ENCODE data around the gene ANTXR2. TPM values are rescaled to one million over a fixed set of nuclear protein-coding genes. Genes with fewer than 3 reads are reported as not detected.

The ANTXR2 gene
- total RNA-seq, 1 donor = 23.8 TPM

DNA sequence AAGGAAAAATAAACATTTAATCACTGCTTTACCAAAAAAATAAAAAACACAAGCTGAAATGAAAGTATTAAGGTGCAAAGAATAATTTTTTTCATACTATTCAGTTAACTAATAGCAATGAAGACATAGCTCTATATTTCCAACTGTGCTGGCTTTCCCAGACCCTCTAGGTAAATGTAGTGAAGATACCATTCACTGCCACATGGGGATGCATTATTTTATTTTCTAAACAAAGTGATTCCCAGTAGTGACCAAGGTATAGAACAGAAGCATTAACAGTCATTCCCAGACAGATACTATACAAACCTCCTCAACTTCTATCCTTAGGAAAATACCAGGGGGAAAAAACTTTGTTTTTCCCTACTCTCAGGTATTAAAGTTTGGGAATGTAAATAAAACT is 39.4 kb downstream of the ANTXR2 start:
- Histone ChIP-seq H3K4me1 (ENCODE audit: insufficient read depth, low read length) (peaks cover 13% of the 10 kb centered on the region), H3K27me3 (ENCODE audit: insufficient read depth, low read length) (no peaks in the 10 kb centered on the region), H3K9me3 (ENCODE audit: low read depth, low read length) (no peaks in the 10 kb centered on the region), H3K4me3 (ENCODE audit: low read length) (no peak overlapping the region)

DNA sequence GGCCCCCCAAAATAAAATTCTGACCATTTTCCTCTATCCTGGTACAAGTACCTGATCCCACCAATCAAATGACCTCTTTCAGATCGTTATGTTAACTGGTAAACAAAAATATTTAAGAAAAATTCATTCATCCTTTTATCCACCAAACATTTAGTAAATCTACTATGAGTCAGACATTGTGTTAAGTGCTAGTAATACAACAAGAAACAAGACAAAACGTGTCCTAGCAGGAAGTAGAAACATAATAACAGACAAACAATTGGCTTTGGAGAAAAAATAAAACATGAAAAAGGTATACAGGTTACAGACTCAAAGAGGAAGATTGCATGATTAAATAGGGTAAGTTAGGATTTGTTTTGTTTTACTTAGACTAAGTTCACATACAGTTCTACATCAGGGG is 43.7 kb downstream of the ANTXR2 start:
- H3K4me1 ChIP-seq (ENCODE audit: insufficient read depth, low read length) = no peaks in the 10 kb centered on the region
- H3K4me3 ChIP-seq (ENCODE audit: low read length) = no peak overlapping the region
- H3K9me3 ChIP-seq (ENCODE audit: low read depth, low read length) = no peaks in the 10 kb centered on the region
- H3K27me3 ChIP-seq (ENCODE audit: insufficient read depth, low read length) = no peaks in the 10 kb centered on the region

DNA sequence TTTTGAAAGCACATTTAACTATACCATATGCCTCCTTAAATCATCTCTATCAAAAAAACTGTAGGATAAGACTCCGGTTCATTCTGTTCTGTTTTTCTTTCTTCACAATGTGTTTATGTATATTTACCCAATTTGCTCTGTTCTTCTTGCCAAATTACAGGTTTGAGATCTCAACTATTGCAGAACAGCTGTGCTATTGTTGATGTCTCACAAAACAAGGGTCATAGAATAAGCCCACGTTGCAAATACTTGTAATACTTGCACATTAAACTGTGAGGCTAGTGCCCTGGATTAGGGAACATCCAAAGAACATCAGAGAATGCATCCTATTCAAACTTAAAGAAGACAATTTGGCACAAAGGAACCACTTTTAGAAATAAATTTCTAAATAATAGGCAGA is 45.4 kb downstream of the ANTXR2 start:
- Histone ChIP-seq H3K27me3 (ENCODE audit: insufficient read depth, low read length) (no peaks in the 10 kb centered on the region), H3K9me3 (ENCODE audit: low read depth, low read length) (no peaks in the 10 kb centered on the region), H3K4me1 (ENCODE audit: insufficient read depth, low read length) (no peaks in the 10 kb centered on the region), H3K4me3 (ENCODE audit: low read length) (no peak overlapping the region)

DNA sequence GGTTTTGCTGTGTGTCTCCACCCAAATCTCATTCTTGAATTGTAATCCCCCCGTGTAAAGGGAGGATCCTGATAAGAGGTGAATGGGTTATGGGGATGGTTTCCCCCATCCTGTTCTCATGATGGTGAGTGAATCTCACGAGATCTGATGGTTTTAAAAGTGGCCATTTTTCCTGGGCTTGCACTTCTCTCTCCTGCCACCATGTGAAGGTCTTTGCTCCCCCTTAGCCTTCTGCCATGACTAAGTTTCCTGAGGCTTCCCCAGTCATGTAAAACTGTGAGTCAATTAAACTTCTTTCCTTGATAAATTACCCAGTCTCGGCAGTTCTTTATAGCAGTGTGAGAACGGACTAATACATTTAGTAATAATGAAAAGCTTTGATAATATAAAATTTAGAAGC is 46.9 kb downstream of the ANTXR2 start:
- Histone ChIP-seq H3K4me1 (ENCODE audit: insufficient read depth, low read length) (no peaks in the 10 kb centered on the region), H3K4me3 (ENCODE audit: low read length) (no peak overlapping the region), H3K9me3 (ENCODE audit: low read depth, low read length) (no peaks in the 10 kb centered on the region), H3K27me3 (ENCODE audit: insufficient read depth, low read length) (no peaks in the 10 kb centered on the region)

DNA sequence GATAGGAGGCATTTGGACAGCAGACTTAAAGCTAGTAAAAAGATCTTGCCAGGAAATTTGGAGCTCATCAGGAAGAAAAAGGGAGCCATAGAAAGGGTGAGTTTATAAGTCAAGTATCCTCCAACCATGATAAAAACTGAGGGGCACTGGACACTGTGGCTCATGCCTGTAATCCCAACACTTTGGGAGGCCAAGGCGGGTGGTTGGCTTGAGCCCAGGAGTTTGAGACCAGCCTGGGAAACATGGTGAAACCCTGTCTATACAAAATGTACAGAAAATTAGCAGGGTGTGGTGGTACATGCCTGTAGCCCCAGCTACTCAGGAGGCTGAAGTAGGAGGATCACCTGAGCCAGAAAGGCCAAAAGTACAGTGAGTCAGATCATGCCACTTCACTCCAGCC is 48.7 kb downstream of the ANTXR2 start:
- no peaks in the 10 kb centered on the region for H3K27me3 ChIP-seq (ENCODE audit: insufficient read depth, low read length)
- H3K4me1 ChIP-seq (ENCODE audit: insufficient read depth, low read length) = no peaks in the 10 kb centered on the region
- no peak overlapping the region for H3K4me3 ChIP-seq (ENCODE audit: low read length)
- H3K9me3 ChIP-seq (ENCODE audit: low read depth, low read length) = no peaks in the 10 kb centered on the region

DNA sequence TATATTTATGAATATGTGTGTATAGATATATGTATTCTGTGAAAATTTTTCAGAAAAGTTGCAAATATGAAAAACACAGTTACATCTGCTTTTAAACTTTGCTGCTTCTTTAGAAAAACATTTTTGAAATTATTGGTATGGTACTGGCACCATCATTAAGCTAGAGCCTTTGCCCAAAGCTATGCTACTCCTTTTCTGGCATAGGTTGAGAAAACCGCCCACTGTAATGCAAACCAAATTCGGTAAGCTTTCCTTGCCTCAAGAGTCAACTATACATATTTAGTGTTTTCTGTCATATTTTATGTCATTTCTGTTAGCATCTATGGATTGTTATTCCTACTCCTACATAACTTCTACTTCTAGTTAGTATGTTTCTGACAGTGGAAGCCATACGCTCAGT is 50.7 kb downstream of the ANTXR2 start:
- Histone ChIP-seq H3K4me1 (ENCODE audit: insufficient read depth, low read length) (peaks cover 7% of the 10 kb centered on the region), H3K27me3 (ENCODE audit: insufficient read depth, low read length) (no peaks in the 10 kb centered on the region), H3K9me3 (ENCODE audit: low read depth, low read length) (no peaks in the 10 kb centered on the region), H3K4me3 (ENCODE audit: low read length) (no peak overlapping the region)

DNA sequence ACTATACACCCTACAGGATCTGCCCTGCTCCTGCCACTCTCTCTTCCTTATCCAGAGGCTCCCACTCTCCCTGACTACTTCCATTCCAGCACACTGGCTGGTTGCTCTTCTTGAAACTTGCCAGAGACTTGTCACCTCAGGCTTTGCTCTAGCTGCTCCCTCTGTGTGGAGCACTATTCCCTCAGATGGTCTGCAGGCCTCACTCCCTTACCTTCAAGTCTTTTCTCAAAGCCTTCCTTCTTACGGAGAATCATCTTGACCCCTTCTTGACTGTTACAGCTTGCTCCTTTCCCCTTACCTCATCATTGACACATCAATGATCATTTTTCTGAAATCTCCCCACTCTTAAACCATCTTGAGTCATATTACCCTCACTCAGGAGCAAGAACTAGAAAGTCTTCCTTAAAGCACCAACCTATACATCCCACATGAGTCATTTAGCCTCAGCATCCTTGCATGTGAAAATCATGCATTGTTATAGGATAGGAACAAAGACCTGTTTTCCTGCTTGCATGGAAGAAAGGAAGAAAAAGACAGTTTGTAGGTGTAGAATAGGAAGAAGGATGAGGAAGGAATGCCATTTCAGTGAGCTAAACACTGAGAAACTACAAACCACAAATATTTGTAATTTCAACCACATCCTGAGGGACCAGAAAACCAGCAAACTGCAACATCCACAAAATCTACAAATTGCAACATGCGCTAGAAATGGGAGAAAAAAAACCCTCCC is 55.7 kb downstream of the ANTXR2 start:
- no peak overlapping the region for H3K4me3 ChIP-seq (ENCODE audit: low read length)

DNA sequence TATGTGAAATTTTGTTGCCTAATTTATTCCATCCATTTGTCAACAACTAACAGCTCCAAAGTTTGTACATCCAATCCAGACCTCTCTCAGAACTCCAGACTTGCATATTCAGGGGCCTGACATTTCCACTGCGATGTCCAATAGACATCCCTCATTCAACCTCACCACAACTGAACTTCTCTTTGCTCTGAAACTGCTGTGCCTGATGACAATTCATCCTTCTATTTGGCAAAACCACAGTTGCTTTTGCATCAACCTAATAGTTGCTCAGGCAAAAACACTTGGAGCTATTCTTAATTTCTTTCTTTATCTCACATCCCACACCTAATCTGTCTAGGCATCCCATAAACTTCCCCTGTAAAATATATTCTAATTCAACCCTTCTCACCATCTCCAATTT is 56.5 kb downstream of the ANTXR2 start:
- H3K4me3 ChIP-seq (ENCODE audit: low read length) = no peak overlapping the region
- no peaks in the 10 kb centered on the region for H3K9me3 ChIP-seq (ENCODE audit: low read depth, low read length)
- peaks cover 20% of the 10 kb centered on the region for H3K4me1 ChIP-seq (ENCODE audit: insufficient read depth, low read length)
- H3K27me3 ChIP-seq (ENCODE audit: insufficient read depth, low read length) = no peaks in the 10 kb centered on the region

More for the DNA sequence above, 55.7 kb downstream of the ANTXR2 start:
- Histone ChIP-seq H3K9me3 (ENCODE audit: low read depth, low read length) (no peaks in the 10 kb centered on the region), H3K4me1 (ENCODE audit: insufficient read depth, low read length) (peaks cover 20% of the 10 kb centered on the region), H3K27me3 (ENCODE audit: insufficient read depth, low read length) (no peaks in the 10 kb centered on the region)

DNA sequence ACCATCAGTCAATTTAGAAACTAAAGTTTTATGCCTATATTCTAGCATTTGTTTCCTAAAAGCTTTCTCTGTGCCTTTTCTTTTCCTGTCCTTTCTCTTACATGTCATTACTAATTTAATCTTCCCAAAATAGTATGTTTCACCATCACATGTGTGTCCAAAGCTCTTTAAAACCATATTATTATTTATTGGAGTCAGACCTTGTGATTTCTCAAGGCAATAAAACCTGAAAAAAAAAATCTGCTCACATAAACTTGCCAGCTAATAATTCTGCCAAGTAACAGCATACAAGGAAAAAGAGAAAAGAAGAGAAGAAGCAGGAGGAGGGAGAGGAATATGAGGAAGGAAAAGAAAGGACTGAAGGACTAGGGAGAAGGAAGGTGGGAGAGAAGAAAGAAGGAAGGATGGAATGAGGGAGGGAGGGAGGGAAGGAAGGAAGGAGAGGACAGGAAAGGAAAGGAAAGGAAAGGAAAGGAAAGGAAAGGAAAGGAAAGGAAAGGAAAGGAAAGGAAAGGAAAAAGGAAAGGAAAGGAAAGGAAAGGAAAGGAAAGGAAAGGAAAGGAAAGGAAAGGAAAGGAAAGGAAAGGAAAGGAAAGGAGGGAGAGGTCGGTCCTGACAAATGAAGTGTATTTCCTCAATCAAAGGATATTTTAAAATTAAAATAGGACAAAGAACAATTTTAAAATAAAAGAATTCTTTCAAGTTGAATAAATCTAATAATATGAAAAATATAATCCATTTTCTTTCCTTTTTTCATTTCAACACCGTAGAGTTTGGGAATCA is 57.4 kb downstream of the ANTXR2 start:
- peaks cover 20% of the 10 kb centered on the region for H3K4me1 ChIP-seq (ENCODE audit: insufficient read depth, low read length)
- no peak overlapping the region for H3K4me3 ChIP-seq (ENCODE audit: low read length)
- H3K27me3 ChIP-seq (ENCODE audit: insufficient read depth, low read length) = no peaks in the 10 kb centered on the region
- no peaks in the 10 kb centered on the region for H3K9me3 ChIP-seq (ENCODE audit: low read depth, low read length)

DNA sequence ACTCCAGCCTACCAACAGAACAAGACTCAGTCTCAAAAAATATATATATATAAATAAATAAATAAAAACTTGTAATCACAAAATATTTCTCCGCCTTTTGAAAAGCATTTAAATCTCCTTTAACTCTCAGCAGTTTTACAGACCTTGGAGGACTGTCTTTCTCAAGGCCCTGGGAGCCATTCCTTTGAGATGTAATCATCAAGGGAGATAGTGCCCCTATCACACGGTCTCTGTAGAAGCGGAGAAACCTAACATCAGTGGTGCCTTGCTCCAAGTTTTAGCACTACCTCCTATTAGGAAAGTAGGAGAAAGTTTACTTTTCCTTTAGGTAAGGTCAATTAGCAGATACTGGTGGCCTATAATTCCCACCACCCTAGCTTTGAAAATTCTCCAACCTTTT is 58.5 kb downstream of the ANTXR2 start:
- no peaks in the 10 kb centered on the region for H3K9me3 ChIP-seq (ENCODE audit: low read depth, low read length)
- peaks cover 20% of the 10 kb centered on the region for H3K4me1 ChIP-seq (ENCODE audit: insufficient read depth, low read length)
- no peaks in the 10 kb centered on the region for H3K27me3 ChIP-seq (ENCODE audit: insufficient read depth, low read length)
- H3K4me3 ChIP-seq (ENCODE audit: low read length) = no peak overlapping the region

DNA sequence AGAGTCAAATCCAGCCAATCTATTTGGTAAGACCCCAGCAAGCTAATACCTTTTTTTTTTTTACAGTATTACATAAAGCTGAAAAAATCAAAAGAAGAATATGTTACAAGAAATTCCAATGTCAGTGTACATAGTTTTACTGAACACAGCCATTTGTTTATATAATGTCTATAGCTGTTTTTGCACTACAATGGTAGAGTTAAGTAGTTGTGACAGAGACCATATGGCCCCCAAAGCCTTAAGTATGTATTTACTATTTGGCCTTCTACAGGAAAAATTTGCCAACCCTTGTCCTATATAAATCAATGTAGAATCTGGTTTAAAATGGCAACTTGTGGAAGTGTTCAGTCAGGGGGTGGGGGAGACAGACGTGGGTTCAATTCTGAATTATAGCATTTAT is 60.7 kb downstream of the ANTXR2 start:
- Histone ChIP-seq H3K4me3 (ENCODE audit: low read length) (no peak overlapping the region), H3K9me3 (ENCODE audit: low read depth, low read length) (no peaks in the 10 kb centered on the region), H3K27me3 (ENCODE audit: insufficient read depth, low read length) (no peaks in the 10 kb centered on the region), H3K4me1 (ENCODE audit: insufficient read depth, low read length) (peaks cover 20% of the 10 kb centered on the region)

DNA sequence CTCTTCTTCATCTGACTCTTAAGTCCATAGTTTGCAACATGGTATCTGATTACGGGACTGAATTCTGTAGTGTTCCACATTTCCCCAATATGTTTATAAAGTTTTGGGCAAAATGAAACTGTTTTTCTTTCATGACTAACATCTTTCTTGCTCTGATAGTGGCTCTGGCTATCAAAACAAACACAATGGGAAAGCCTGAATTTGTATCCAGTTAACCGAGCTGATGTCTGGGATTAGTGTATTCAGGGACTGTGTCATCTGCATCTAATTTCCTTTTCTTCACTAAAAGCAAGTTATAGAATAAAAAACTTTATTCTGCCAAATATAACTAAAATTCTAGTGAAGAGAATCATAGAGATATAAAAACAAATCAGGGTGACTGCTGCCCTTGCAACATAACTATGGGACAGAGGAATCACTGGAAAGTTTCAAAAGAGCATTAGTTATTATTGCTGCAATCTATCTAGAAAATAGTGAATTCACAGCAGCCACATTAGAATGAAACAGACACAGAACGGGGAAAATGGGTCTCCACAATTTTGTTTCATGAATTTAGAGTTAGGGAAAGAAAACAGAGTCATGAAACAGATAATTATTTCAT is 61.3 kb downstream of the ANTXR2 start:
- Histone ChIP-seq H3K4me3 (ENCODE audit: low read length) (no peak overlapping the region), H3K4me1 (ENCODE audit: insufficient read depth, low read length) (peaks cover 20% of the 10 kb centered on the region), H3K9me3 (ENCODE audit: low read depth, low read length) (no peaks in the 10 kb centered on the region), H3K27me3 (ENCODE audit: insufficient read depth, low read length) (no peaks in the 10 kb centered on the region)

DNA sequence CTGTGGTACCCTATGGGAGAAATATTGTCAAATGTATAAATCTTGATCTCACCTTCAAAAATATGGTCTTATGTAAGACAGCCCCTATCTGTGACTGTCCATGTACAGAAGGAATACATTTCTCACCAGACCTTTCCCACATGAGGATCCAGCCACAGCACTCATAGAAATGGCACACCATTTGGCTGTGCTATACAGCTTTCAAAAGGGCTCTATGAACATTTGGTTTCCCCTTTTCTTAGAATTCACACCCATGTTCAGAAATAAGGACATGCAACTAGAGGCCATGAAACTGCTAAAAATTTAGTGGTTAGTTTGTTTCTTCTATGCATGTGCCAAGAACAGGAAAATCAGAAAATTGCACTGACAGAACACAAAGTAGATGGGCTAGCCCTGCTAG is 62.7 kb downstream of the ANTXR2 start:
- peaks cover 16% of the 10 kb centered on the region for H3K4me1 ChIP-seq (ENCODE audit: insufficient read depth, low read length)
- no peaks in the 10 kb centered on the region for H3K9me3 ChIP-seq (ENCODE audit: low read depth, low read length)
- H3K27me3 ChIP-seq (ENCODE audit: insufficient read depth, low read length) = no peaks in the 10 kb centered on the region
- H3K4me3 ChIP-seq (ENCODE audit: low read length) = no peak overlapping the region

DNA sequence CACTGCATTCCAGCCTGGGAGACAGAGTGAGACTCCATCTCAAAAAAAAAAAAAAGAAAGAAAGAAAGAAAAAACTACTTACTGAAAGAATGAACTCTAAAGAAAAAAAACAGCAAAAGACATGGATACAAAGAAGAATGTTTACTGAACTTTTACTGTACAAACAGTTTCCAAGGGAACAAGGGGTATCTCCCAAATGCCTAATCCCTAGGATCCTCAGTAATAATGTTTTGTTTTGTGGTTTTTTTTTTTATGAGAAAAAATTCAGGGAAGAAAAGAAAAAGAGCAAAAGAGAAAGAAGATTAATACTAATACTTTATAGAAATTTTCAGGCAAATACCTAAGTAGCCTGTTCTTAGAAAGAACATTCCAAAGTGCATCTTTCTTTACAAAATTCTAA is 63.2 kb downstream of the ANTXR2 start:
- Histone ChIP-seq H3K27me3 (ENCODE audit: insufficient read depth, low read length) (no peaks in the 10 kb centered on the region), H3K4me3 (ENCODE audit: low read length) (no peak overlapping the region), H3K9me3 (ENCODE audit: low read depth, low read length) (peaks cover under 1% of the 10 kb centered on the region), H3K4me1 (ENCODE audit: insufficient read depth, low read length) (peaks cover 16% of the 10 kb centered on the region)

DNA sequence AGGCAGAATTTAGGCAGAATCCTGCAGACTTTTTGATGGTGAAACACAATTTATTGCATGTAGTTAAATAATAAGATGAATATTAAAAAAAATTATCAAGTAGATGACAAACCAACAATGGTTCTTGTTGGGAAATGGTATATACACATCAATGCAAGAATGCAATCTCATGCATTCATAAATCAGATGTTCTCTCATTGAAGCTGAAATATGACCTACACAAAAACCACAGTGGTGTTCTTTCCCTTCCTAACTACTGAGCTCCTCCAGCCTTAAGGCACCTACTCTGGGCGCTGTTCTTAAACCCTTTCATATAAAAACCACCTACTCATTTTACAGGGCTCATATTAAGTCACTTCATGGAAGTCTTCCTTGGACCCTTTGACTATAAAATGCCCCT is 64.1 kb downstream of the ANTXR2 start:
- Histone ChIP-seq H3K4me3 (ENCODE audit: low read length) (no peak overlapping the region), H3K27me3 (ENCODE audit: insufficient read depth, low read length) (no peaks in the 10 kb centered on the region), H3K4me1 (ENCODE audit: insufficient read depth, low read length) (peaks cover 16% of the 10 kb centered on the region), H3K9me3 (ENCODE audit: low read depth, low read length) (peaks cover 7% of the 10 kb centered on the region)

Data from mononuclear cell (primary cell).